Activated CD4-positive, alpha-beta T cell treated with anti-CD3 and anti-CD28 coated beads for 36 hours (primary cell): ENCODE measurements around the gene ZFAND2B. TPM values are rescaled to one million over a fixed set of nuclear protein-coding genes. Genes with fewer than 3 reads are reported as not detected.

Source experiments
- ATAC-seq: fragments of 200-7000 bp; cut with Tn5 transposase; one replicate; pipeline ENCODE4 v1.10.0; 2021; ENCODE audit warnings: mild to moderate bottlenecking, moderate library complexity
- CTCF ChIA-PET: fragments of 350-600 bp; sonication (Branson Sonifier 250); formaldehyde crosslinking; loops from one replicate; lab custom pipeline; 2021; ENCODE audit warnings: antibody characterized with exemption; lab: Charles Lee
- POLR2A ChIA-PET: fragments of 350-600 bp; sonication (Branson Sonifier 250); formaldehyde crosslinking; loops from one replicate; lab custom pipeline; 2021; ENCODE audit warnings: antibody characterized with exemption, inconsistent platforms; lab: Charles Lee
- DNase-seq: peaks from one replicate; pipeline ENCODE4 v3.0.0-alpha.2; 2020
- H3K27ac Mint-ChIP-seq: one replicate; pipeline ENCODE4 v1.8.0; 2021; ENCODE audit warnings: mixed read lengths
- H3K27me3 Mint-ChIP-seq: one replicate; pipeline ENCODE4 v1.8.0; 2021; ENCODE audit warnings: mixed read lengths
- H3K36me3 Mint-ChIP-seq: one replicate; pipeline ENCODE4 v1.8.0; 2021; ENCODE audit warnings: low read depth, mixed read lengths
- H3K4me1 Mint-ChIP-seq: one replicate; pipeline ENCODE4 v1.8.0; 2021; ENCODE audit warnings: mixed read lengths
- H3K4me3 Mint-ChIP-seq: one replicate; pipeline ENCODE4 v1.8.0; 2021; ENCODE audit warnings: mild to moderate bottlenecking, moderate library complexity, mixed read lengths
- H3K9me3 Mint-ChIP-seq: one replicate; pipeline ENCODE4 v1.8.0; 2021; ENCODE audit warnings: low read depth, mixed read lengths
- intact Hi-C, 2 experiments: fragments of 100-400 bp; cut with DNase I in 1 of 2; cut with micrococcal nuclease in 1 of 2; formaldehyde crosslinking; loops; one replicate each; pipeline versions ENCODE4 v1.14.2 to v1.15.1; 2022 to 2024; cut with DNase I, micrococcal nuclease
- total RNA-seq, 2 experiments: library from RNA; stranded (reverse); gene quantifications; one replicate each; pipeline ENCODE4 v1.2.3, GENCODE V29; 2021

Gene ZFAND2B
- total RNA-seq, 2 experiments from 2014 or later = 21.5 to 27.6 TPM

GRCh38 chr2:219175928-219176817 lies 30.4 kb upstream of the ZFAND2B start:
- intact Hi-C loops = loop anchor here (1.0 to 5.0 kb wide), 6 partner anchors 16 to 519 kb away; partner anchors contain the start of genes BCS1L (in 1 of the 2), CHPF (in 1 of the 2), NHEJ1 (in 1 of the 2) and TTLL4 (in 1 of the 2)
- Mint-ChIP-seq H3K36me3 (peaks cover 34% of the 10 kb centered on the region), H3K4me1 (peaks cover 46% of the 10 kb centered on the region), H3K27me3 (no peaks in the 10 kb centered on the region), H3K9me3 (no peaks in the 10 kb centered on the region), H3K27ac (peak overlapping the region; percentile 68), H3K4me3 (peak overlapping the region; percentile 86)
- peak; percentile 18 for ATAC-seq
- peak; percentile 57 for DNase-seq
- ChIA-PET CTCF (interaction anchor here (0.6 to 3.1 kb wide), 21 partner anchors 10 to 196 kb away, joined by 3 to 29 read pairs (median 4); partner anchors contain the start of genes ABCB6, DNAJB2, NHEJ1 and ZFAND2B), POLR2A (interaction anchor here (0.6 to 1.4 kb wide), 8 partner anchors 30 to 119 kb away, joined by 3 to 8 read pairs (median 4); partner anchors contain the start of genes ANKZF1, ATG9A, DNAJB2 and TUBA4A)

GRCh38 chr2:219176818-219177551 lies 29.6 kb upstream of the ZFAND2B start, which contains the start of gene CNPPD1:
CNPPD1 (minus strand) TSS chr2:219176925; CDS start chr2:219176828, 97 bp downstream.
- ChIA-PET POLR2A (interaction anchor here (0.7 to 1.4 kb wide), 5 partner anchors 29 to 118 kb away, joined by 3 to 8 read pairs (median 5); partner anchors contain the start of genes ANKZF1, ATG9A, TUBA4A and TUBA4B), CTCF (interaction anchor here (0.6 to 3.1 kb wide), 16 partner anchors 14 to 197 kb away, joined by 3 to 29 read pairs (median 5); partner anchors contain the start of genes ABCB6, DNAJB2, NHEJ1 and ZFAND2B)
- intact Hi-C loops = loop anchor here (1.0 to 5.0 kb wide), 15 partner anchors 17 to 781 kb away; partner anchors contain the start of genes DNAJB2 (in 2 of the 2), NHEJ1 (in 2 of the 2), ABCB6 (in 1 of the 2) and ANKZF1 (in 1 of the 2)
- Mint-ChIP-seq H3K9me3 (no peaks in the 10 kb centered on the region), H3K36me3 (peaks cover 37% of the 10 kb centered on the region), H3K27ac (peak within 1 kb of the TSS; percentile 97), H3K27me3 (no peaks in the 10 kb centered on the region), H3K4me3 (peak within 1 kb of the TSS; percentile 86), H3K4me1 (peaks cover 50% of the 10 kb centered on the region)
- ATAC-seq = peak; percentile 81
- DNase-seq = peak; percentile 93

- Mint-ChIP-seq H3K4me1 (peaks cover 52% of the 10 kb centered on the region), H3K9me3 (no peaks in the 10 kb centered on the region), H3K36me3 (peaks cover 39% of the 10 kb centered on the region), H3K4me3 (peak within 1 kb of the TSS; percentile 86), H3K27ac (peak within 1 kb of the TSS; percentile 97), H3K27me3 (no peaks in the 10 kb centered on the region)
- intact Hi-C loops = loop anchor here (1.0 to 5.0 kb wide), 20 partner anchors 17 to 781 kb away; partner anchors contain the start of genes ANKZF1 (in 2 of the 2), ATG9A (in 2 of the 2), DNAJB2 (in 2 of the 2) and ZFAND2B (in 2 of the 2)
- peak; percentile 60 for ATAC-seq
- CTCF ChIA-PET = interaction anchor here (0.6 to 2.0 kb wide), 3 partner anchors 19 to 176 kb away, joined by 3 to 5 read pairs (median 3); no protein-coding TSS in a partner anchor
- peak; percentile 90 for DNase-seq
- POLR2A ChIA-PET = no interaction called here
These were observed 28.8 kb upstream of the ZFAND2B start, which contains the start of gene RETREG2 for GRCh38 chr2:219177552-219178376. RETREG2 (plus strand) TSS chr2:219178275; CDS start chr2:219178353, 78 bp downstream.

- peak; percentile 1 for ATAC-seq
- no peaks in the 10 kb centered on the region for H3K9me3 Mint-ChIP-seq
- peak overlapping the region; percentile 80 for H3K27ac Mint-ChIP-seq
- peak overlapping the region; percentile 86 for H3K4me3 Mint-ChIP-seq
- peaks cover 42% of the 10 kb centered on the region for H3K36me3 Mint-ChIP-seq
- POLR2A ChIA-PET = no interaction called here
- peak; percentile 68 for DNase-seq
- H3K4me1 Mint-ChIP-seq = peaks cover 56% of the 10 kb centered on the region
- no peaks in the 10 kb centered on the region for H3K27me3 Mint-ChIP-seq
- CTCF ChIA-PET = interaction anchor here (0.6 to 1.6 kb wide), 3 partner anchors 28 to 51 kb away, joined by 3 to 7 read pairs (median 3); partner anchors contain the start of genes ANKZF1, ATG9A and ZFAND2B
- intact Hi-C loops = loop anchor here (1.0 to 5.0 kb wide), 9 partner anchors 28 to 610 kb away; partner anchors contain the start of genes ANKZF1 (in 1 of the 2), ATG9A (in 1 of the 2), BCS1L (in 1 of the 2) and CNOT9 (in 1 of the 2)
These were observed 28.0 kb upstream of the ZFAND2B start for GRCh38 chr2:219178377-219179175.

GRCh38 chr2:219179601-219180465 lies 26.7 kb upstream of the ZFAND2B start:
- Mint-ChIP-seq H3K4me3 (peak overlapping the region; percentile 86), H3K27ac (peak overlapping the region; percentile 80), H3K4me1 (peaks cover 46% of the 10 kb centered on the region), H3K36me3 (peaks cover 36% of the 10 kb centered on the region), H3K27me3 (no peaks in the 10 kb centered on the region), H3K9me3 (no peaks in the 10 kb centered on the region)
- POLR2A ChIA-PET = interaction anchor here (1.0 kb wide), 1 partner anchor 27 kb away, joined by 3 read pairs; the partner anchor contains the start of gene ZFAND2B
- intact Hi-C loops = loop anchor here (5.0 kb wide), 2 partner anchors 117 to 523 kb away; partner anchors contain the start of genes BCS1L (in 1 of the 2) and ZNF142 (in 1 of the 2)
- DNase-seq = no peak
- no peak for ATAC-seq
- CTCF ChIA-PET = interaction anchor here (0.5 to 1.6 kb wide), 8 partner anchors 9 to 50 kb away, joined by 3 to 7 read pairs (median 3); partner anchors contain the start of genes ANKZF1, ATG9A, NHEJ1 and SLC23A3

- Mint-ChIP-seq H3K36me3 (peaks cover 43% of the 10 kb centered on the region), H3K27me3 (no peaks in the 10 kb centered on the region), H3K4me1 (peaks cover 41% of the 10 kb centered on the region), H3K9me3 (no peaks in the 10 kb centered on the region), H3K4me3 (no peak overlapping the region), H3K27ac (peak overlapping the region; percentile 83)
- ATAC-seq (no peak), DNase-seq (no peak)
- POLR2A ChIA-PET = no interaction called here
- CTCF ChIA-PET = interaction anchor here (0.7 to 2.2 kb wide), 5 partner anchors 9 to 21 kb away, joined by 3 to 5 read pairs (median 3); partner anchors contain the start of genes NHEJ1 and SLC23A3
- intact Hi-C loops = no loop called here
These were observed 25.6 kb upstream of the ZFAND2B start for GRCh38 chr2:219180961-219181360.

- H3K36me3 Mint-ChIP-seq = peaks cover 43% of the 10 kb centered on the region
- no peaks in the 10 kb centered on the region for H3K27me3 Mint-ChIP-seq
- intact Hi-C loops = no loop called here
- ATAC-seq (no peak), DNase-seq (no peak)
- ChIA-PET CTCF (interaction anchor here (0.6 to 2.2 kb wide), 5 partner anchors 9 to 114 kb away, joined by 3 to 5 read pairs (median 3); no protein-coding TSS in a partner anchor), POLR2A (no interaction called here)
- peaks cover 44% of the 10 kb centered on the region for H3K4me1 Mint-ChIP-seq
- H3K9me3 Mint-ChIP-seq = no peaks in the 10 kb centered on the region
- no peak overlapping the region for H3K4me3 Mint-ChIP-seq
- H3K27ac Mint-ChIP-seq = peak overlapping the region; percentile 83
These were observed 25.1 kb upstream of the ZFAND2B start for GRCh38 chr2:219181531-219181930.

- Mint-ChIP-seq H3K36me3 (peaks cover 43% of the 10 kb centered on the region), H3K4me1 (peaks cover 54% of the 10 kb centered on the region), H3K9me3 (no peaks in the 10 kb centered on the region), H3K27ac (peak overlapping the region; percentile 34), H3K4me3 (no peak overlapping the region), H3K27me3 (no peaks in the 10 kb centered on the region)
- ChIA-PET CTCF (interaction anchor here (0.6 to 2.2 kb wide), 6 partner anchors 13 to 113 kb away, joined by 3 to 5 read pairs (median 4); partner anchors contain the start of genes GLB1L, SLC23A3 and STK16), POLR2A (no interaction called here)
- DNase-seq (peak; percentile 52), ATAC-seq (no peak)
- intact Hi-C loops = no loop called here
These were observed 24.0 kb upstream of the ZFAND2B start for GRCh38 chr2:219182331-219183150.
